Activated CD4-positive, alpha-beta T cell treated with anti-CD3 and anti-CD28 coated beads, Interleukin-2, amount 10 ng/mL, durations not matched to agents 7 days and 5 days (primary cell): Measurements from ENCODE around the gene LARGE1. TPM values are rescaled to one million over a fixed set of nuclear protein-coding genes. Genes with fewer than 3 reads are reported as not detected.

ENCODE experiments used
- CTCF ChIA-PET: fragments of 350-600 bp; sonication (Branson Sonifier 250); formaldehyde crosslinking; loops from one replicate; lab custom pipeline; 2021; ENCODE audit warnings: antibody characterized with exemption; lab: Charles Lee
- POLR2A ChIA-PET: fragments of 350-600 bp; sonication (Branson Sonifier 250); formaldehyde crosslinking; loops from one replicate; lab custom pipeline; 2021; ENCODE audit warnings: antibody characterized with exemption; lab: Charles Lee
- DNase-seq: peaks from one replicate; pipeline ENCODE4 v3.0.0-alpha.2; 2020
- H3K27ac Mint-ChIP-seq: one replicate; pipeline ENCODE4 v1.8.0; 2021; ENCODE audit warnings: mild to moderate bottlenecking, moderate library complexity, mixed read lengths
- H3K27me3 Mint-ChIP-seq: one replicate; pipeline ENCODE4 v1.8.0; 2021; ENCODE audit warnings: mixed read lengths
- H3K36me3 Mint-ChIP-seq: one replicate; pipeline ENCODE4 v1.8.0; 2021; ENCODE audit warnings: low read depth, mixed read lengths
- H3K4me1 Mint-ChIP-seq: one replicate; pipeline ENCODE4 v1.8.0; 2021; ENCODE audit warnings: mixed read lengths
- H3K4me3 Mint-ChIP-seq: one replicate; pipeline ENCODE4 v1.8.0; 2021; ENCODE audit warnings: mild to moderate bottlenecking, moderate library complexity, mixed read lengths
- H3K9me3 Mint-ChIP-seq: one replicate; pipeline ENCODE4 v1.8.0; 2021; ENCODE audit warnings: mixed read lengths
- total RNA-seq, 2 experiments: library from RNA; stranded (reverse); gene quantifications; one replicate each; pipeline ENCODE4 v1.2.3, GENCODE V29; 2021

The LARGE1 gene
- total RNA-seq, 2 experiments from 2014 or later, result 0.21 to 0.40 TPM

DNA sequence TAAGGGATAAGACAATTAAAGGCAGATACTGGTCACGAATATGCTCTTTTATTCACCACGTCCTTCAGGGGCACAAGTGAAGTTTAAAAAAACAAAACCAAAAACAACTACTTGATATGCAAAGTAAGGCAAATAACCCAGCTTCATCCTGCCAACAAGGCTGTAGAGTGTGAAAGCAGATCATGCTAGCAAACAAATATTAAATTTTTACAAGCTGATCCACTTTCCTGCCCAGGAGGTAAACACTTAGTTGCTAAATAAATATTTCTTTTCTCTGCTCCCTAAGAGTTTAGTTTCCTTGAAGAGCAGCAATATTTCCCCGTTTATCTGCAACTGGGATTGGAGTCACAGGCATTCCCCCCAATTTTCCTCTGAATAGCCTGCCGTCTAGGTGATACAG is 300.2 kb downstream of the LARGE1 start:
- DNase-seq, result no peak
- no peak overlapping the region for H3K4me3 Mint-ChIP-seq
- H3K4me1 Mint-ChIP-seq, result no peaks in the 10 kb centered on the region
- H3K27ac Mint-ChIP-seq, result no peak overlapping the region
- POLR2A ChIA-PET, result no interaction called here
- H3K9me3 Mint-ChIP-seq, result peaks cover 17% of the 10 kb centered on the region
- no peaks in the 10 kb centered on the region for H3K36me3 Mint-ChIP-seq
- H3K27me3 Mint-ChIP-seq, result no peaks in the 10 kb centered on the region
- CTCF ChIA-PET, result interaction anchor here (0.6 kb wide), 2 partner anchors 10 to 442 kb away, joined by 3 read pairs; no protein-coding TSS in a partner anchor

DNA sequence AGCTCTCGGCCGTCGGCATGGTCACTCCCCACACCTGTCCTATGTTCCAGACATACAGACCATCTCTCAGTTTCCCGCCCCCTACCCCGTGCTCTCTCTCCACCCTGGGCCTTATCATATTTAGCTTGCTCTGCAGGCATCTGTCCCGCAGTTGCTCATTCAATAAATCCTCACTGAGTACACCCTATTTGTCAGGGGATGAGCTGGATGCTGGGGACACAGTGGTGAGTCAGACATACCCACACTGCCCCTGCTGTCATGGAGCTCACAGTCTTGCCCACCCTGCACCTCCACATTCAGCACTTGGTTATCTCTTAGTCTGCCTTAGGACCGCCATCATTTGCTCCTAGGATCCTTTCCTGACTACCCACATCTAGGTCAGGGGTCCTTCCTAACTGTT is 313.8 kb downstream of the LARGE1 start:
- no peaks in the 10 kb centered on the region for H3K36me3 Mint-ChIP-seq
- ChIA-PET CTCF (no interaction called here), POLR2A (no interaction called here)
- H3K4me3 Mint-ChIP-seq, result no peak overlapping the region
- H3K27ac Mint-ChIP-seq, result no peak overlapping the region
- peaks cover 15% of the 10 kb centered on the region for H3K9me3 Mint-ChIP-seq
- no peak for DNase-seq
- no peaks in the 10 kb centered on the region for H3K4me1 Mint-ChIP-seq
- no peaks in the 10 kb centered on the region for H3K27me3 Mint-ChIP-seq

DNA sequence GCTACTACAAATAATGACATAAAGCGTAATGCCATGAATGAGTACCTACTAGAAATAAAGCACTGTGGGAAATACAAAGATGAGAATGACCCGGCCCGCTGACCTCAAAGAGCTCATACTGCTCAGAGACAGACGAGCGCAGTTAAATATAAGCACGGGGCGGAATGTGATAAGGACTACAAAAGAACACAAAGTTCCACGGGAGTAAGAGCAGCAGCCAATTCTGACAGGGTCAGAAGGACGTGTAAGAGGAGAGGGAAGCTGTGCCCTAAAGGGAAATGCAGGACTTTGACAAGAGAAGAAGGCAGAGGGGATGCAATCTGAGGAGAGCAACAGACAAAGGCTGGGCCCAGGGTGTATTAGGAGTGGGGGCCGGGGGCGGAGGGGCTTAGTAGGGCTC is 314.6 kb downstream of the LARGE1 start:
- no peak for DNase-seq
- Mint-ChIP-seq H3K9me3 (peaks cover 15% of the 10 kb centered on the region), H3K4me1 (no peaks in the 10 kb centered on the region), H3K27ac (no peak overlapping the region), H3K27me3 (no peaks in the 10 kb centered on the region), H3K4me3 (no peak overlapping the region), H3K36me3 (no peaks in the 10 kb centered on the region)
- POLR2A ChIA-PET, result no interaction called here
- CTCF ChIA-PET, result no interaction called here

DNA sequence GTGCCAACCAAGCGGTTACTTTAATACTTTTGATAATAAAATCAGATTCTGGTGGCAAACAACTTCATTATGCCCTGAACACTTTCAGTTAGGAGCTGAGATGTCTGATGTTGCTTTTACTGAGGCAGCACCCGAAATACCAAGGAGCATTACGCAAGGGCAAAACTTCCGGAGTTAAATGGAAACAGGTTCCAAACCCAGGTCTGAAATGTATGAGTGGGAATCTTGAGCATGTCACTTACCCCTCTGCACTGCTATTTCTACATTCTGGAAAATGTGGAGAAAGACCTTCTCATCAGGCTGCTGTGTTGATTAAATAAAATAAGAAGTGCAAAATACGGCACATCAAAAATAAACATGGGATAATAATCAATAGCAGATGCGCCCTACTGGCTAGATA is 315.1 kb downstream of the LARGE1 start:
- ChIA-PET POLR2A (no interaction called here), CTCF (no interaction called here)
- Mint-ChIP-seq H3K4me1 (no peaks in the 10 kb centered on the region), H3K27me3 (no peaks in the 10 kb centered on the region), H3K27ac (no peak overlapping the region), H3K9me3 (peaks cover 15% of the 10 kb centered on the region), H3K4me3 (no peak overlapping the region), H3K36me3 (no peaks in the 10 kb centered on the region)
- no peak for DNase-seq

DNA sequence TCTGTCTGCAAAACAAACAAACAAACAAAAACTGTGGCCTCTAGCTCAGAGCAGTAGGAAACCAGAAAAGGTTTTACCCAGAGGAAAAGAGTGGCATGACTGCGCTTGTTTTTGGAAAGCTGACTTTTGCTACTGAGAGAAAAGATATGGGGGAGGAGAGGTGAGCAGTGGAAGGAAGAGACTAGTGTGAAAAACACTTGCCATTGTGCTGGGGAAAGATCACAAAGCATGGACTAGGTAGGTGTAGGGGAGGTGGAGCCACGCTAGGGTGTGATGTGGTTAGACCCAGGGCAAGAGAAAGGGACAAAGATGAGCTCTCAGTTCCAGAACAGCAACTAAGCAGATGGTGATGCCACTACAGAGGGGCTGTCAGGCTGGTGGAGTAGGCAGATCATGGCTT is 319.2 kb downstream of the LARGE1 start:
- H3K4me1 Mint-ChIP-seq, result no peaks in the 10 kb centered on the region
- CTCF ChIA-PET, result no interaction called here
- POLR2A ChIA-PET, result no interaction called here
- peaks cover 9% of the 10 kb centered on the region for H3K9me3 Mint-ChIP-seq
- H3K4me3 Mint-ChIP-seq, result no peak overlapping the region
- H3K27ac Mint-ChIP-seq, result no peak overlapping the region
- no peak for DNase-seq
- no peaks in the 10 kb centered on the region for H3K27me3 Mint-ChIP-seq
- no peaks in the 10 kb centered on the region for H3K36me3 Mint-ChIP-seq

DNA sequence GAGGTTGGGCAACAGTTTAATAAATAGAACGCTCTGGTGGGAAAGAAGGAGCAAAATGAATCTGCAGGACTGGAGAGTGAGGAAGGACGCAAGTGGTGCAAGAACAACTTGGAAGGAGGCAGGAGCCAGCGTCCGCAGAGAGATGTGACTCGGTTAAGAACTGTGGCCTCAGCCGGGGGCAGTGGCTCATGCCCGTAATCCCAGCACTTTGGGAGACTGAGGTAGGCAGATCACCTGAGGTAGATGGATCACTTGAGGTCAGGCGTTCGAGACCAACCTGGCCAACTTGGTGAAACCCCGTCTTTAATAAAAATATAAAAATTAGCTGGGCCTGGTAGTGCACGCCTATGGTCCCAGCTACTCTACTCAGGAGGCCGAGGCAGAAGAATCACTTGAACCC is 319.7 kb downstream of the LARGE1 start:
- no peak overlapping the region for H3K4me3 Mint-ChIP-seq
- no peaks in the 10 kb centered on the region for H3K36me3 Mint-ChIP-seq
- H3K4me1 Mint-ChIP-seq, result no peaks in the 10 kb centered on the region
- POLR2A ChIA-PET, result no interaction called here
- H3K27ac Mint-ChIP-seq, result no peak overlapping the region
- no peaks in the 10 kb centered on the region for H3K27me3 Mint-ChIP-seq
- no peak for DNase-seq
- CTCF ChIA-PET, result interaction anchor here (0.5 kb wide), 1 partner anchor 9 kb away, joined by 3 read pairs; no protein-coding TSS in a partner anchor
- H3K9me3 Mint-ChIP-seq, result peaks cover 7% of the 10 kb centered on the region

DNA sequence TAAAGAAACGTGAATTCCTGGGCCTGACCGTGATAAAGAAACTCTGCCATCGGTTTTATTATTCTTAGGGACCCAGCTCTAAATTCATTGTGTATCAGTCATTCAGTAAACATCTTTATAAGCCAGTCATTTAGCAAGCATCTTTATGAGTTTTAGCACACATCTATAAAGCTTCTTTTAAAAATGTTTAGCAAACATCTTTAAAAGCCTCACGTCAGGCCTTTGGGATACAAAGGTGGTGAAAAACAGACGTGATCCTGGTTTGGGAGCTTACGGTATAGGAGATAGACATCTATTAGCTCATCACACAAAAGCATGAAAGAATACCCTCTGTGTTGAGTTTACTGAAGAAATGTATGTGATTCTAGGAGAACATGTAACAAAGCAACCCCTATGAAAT is 320.2 kb downstream of the LARGE1 start:
- CTCF ChIA-PET, result interaction anchor here (0.5 kb wide), 1 partner anchor 8 kb away, joined by 3 read pairs; no protein-coding TSS in a partner anchor
- no peak overlapping the region for H3K27ac Mint-ChIP-seq
- no peaks in the 10 kb centered on the region for H3K27me3 Mint-ChIP-seq
- no peak overlapping the region for H3K4me3 Mint-ChIP-seq
- H3K36me3 Mint-ChIP-seq, result no peaks in the 10 kb centered on the region
- DNase-seq, result no peak
- no peaks in the 10 kb centered on the region for H3K4me1 Mint-ChIP-seq
- H3K9me3 Mint-ChIP-seq, result peaks cover 6% of the 10 kb centered on the region
- POLR2A ChIA-PET, result no interaction called here

DNA sequence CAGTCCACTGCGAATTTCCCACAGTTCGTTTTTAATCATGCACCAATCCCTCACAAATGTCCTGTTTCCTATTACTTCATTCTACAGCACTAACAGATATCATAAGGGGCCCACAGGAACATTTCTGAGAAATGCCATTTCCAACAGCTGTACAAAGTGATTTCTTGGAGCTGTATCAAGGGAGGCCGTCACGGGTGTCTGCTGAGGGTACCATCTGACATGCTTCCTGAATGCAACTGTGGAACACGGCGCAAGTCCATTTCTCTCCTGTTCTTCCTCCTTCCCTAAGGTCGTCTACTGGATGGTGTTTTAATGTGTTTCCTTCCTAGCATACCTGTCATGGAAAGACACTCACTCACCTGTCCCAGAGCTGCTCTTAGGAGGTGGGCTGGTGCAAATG is 320.7 kb downstream of the LARGE1 start:
- Mint-ChIP-seq H3K9me3 (peaks cover 5% of the 10 kb centered on the region), H3K27ac (no peak overlapping the region), H3K4me3 (no peak overlapping the region), H3K36me3 (no peaks in the 10 kb centered on the region), H3K4me1 (no peaks in the 10 kb centered on the region), H3K27me3 (no peaks in the 10 kb centered on the region)
- CTCF ChIA-PET, result no interaction called here
- POLR2A ChIA-PET, result no interaction called here
- no peak for DNase-seq

DNA sequence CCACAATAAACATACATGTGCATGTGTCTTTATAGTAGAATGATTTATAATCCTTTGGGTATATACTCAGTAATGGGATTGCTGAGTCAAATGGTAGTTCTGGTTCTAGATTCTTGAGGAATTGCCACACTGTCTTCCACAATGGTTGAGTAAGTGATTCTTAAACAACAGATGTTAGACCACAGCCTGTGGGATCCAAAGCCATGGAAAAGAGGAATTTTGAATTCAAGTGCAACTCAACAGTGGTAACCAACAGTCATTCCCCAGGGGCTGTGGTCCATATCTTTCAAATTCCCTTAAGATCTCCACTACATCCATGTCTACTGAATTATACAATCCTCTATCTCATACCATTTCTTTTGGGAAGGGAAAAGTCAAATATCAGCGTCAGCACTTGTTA is 321.5 kb downstream of the LARGE1 start:
- Mint-ChIP-seq H3K36me3 (no peaks in the 10 kb centered on the region), H3K27ac (no peak overlapping the region), H3K4me1 (no peaks in the 10 kb centered on the region), H3K9me3 (no peaks in the 10 kb centered on the region), H3K4me3 (no peak overlapping the region), H3K27me3 (no peaks in the 10 kb centered on the region)
- DNase-seq, result no peak
- ChIA-PET CTCF (no interaction called here), POLR2A (no interaction called here)

DNA sequence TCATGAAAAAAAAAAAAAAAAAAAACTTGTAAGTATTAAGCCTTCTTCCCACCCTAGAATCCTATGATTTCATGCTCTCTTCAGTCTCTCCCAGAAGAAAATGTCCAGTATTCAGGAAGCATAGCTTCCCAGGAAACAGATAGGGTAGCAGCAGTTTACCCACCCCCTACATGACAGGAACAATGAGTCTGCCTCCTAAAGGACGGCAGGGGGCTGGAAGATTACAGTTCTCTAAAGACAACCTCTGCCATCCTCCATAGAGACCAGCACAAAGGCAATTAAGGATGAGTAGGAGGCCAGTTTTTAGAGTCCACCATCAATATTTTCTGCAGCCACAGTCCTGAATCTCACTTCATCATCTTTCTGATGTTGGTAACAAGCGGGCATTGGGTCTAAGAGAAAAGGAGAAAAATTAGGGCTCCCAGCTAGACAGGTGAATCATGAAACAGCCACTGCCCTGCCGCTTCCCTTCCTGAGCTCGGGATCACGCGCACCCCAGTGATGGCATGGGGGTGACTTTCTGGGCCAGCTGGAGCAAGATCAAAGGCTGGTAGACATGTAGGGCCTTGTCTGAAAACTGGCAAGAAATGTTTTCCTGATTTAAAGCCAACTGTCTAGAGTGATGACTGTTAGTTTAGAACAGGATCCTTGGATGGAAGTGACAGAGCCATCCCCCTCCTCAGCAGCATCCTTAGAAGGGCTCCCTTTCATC is 322.8 kb downstream of the LARGE1 start:
- Mint-ChIP-seq H3K4me1 (no peaks in the 10 kb centered on the region), H3K27me3 (no peaks in the 10 kb centered on the region), H3K4me3 (no peak overlapping the region), H3K27ac (no peak overlapping the region), H3K36me3 (no peaks in the 10 kb centered on the region), H3K9me3 (no peaks in the 10 kb centered on the region)
- ChIA-PET POLR2A (no interaction called here), CTCF (no interaction called here)
- DNase-seq, result no peak

DNA sequence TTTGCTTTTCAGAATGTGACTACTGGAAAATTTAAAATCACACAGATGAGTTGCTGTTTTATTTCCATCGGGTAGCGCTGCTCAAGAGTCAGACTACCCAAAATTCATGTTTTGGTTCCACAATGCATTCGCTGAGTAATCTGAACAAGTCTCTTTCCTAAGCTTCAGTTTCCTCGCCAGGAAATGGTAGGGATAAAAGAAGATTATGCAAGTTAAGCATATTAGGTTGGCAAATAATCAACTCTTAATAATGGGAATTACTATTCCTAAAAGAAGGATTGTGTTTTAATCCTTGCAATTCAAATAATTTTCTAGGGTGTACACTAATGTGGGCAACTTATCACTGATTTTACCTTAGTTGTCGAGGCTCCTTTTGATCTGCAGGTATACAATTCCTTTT is 326.5 kb downstream of the LARGE1 start:
- H3K27me3 Mint-ChIP-seq, result no peaks in the 10 kb centered on the region
- no peaks in the 10 kb centered on the region for H3K36me3 Mint-ChIP-seq
- POLR2A ChIA-PET, result no interaction called here
- H3K9me3 Mint-ChIP-seq, result no peaks in the 10 kb centered on the region
- H3K4me1 Mint-ChIP-seq, result no peaks in the 10 kb centered on the region
- CTCF ChIA-PET, result no interaction called here
- no peak for DNase-seq
- H3K27ac Mint-ChIP-seq, result no peak overlapping the region
- H3K4me3 Mint-ChIP-seq, result no peak overlapping the region

DNA sequence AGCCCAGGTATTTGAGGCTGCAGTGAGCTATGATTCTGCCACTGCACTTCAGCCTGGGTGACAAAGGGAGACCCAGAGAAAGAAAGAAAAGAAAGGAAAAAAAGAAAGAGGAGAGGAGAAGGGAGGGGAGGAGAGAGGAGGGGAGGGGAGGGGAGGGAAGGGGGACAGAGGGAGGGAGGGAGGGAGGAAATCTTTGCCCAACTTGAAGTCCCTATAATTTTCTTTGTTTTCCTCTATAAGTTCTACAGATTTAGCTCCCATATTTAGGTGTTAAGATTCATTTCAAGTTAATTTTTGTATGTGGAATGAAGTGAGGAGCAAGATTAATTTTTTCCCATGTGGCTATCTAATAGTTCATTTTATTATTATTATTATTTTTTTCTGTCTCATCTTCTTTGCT is 328.3 kb downstream of the LARGE1 start:
- no peaks in the 10 kb centered on the region for H3K36me3 Mint-ChIP-seq
- POLR2A ChIA-PET, result interaction anchor here (0.6 kb wide), 1 partner anchor 35 kb away, joined by 3 read pairs; no protein-coding TSS in a partner anchor
- H3K9me3 Mint-ChIP-seq, result no peaks in the 10 kb centered on the region
- DNase-seq, result no peak
- H3K4me3 Mint-ChIP-seq, result no peak overlapping the region
- CTCF ChIA-PET, result interaction anchor here (0.7 kb wide), 1 partner anchor 9 kb away, joined by 3 read pairs; no protein-coding TSS in a partner anchor
- H3K4me1 Mint-ChIP-seq, result no peaks in the 10 kb centered on the region
- H3K27ac Mint-ChIP-seq, result no peak overlapping the region
- no peaks in the 10 kb centered on the region for H3K27me3 Mint-ChIP-seq

DNA sequence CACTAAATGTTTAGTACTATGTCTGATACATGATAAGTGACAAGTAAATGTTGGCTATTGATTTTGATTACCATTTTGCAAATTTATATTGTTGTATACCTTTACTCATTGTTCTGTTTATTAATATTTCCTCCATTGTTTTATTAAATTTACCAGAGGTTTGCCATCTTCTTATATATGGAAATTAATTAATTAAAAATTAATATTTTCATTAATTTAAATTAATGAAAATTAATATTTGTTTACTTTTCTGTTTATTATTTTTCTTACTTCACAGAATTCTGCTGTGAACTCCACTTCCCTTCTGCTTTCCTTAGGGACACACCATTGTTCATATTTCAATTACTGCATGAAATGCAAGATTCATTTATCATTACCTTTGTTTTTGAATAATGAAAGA is 331.0 kb downstream of the LARGE1 start:
- ChIA-PET CTCF (no interaction called here), POLR2A (no interaction called here)
- H3K27ac Mint-ChIP-seq, result no peak overlapping the region
- H3K4me3 Mint-ChIP-seq, result no peak overlapping the region
- H3K9me3 Mint-ChIP-seq, result no peaks in the 10 kb centered on the region
- no peaks in the 10 kb centered on the region for H3K4me1 Mint-ChIP-seq
- no peaks in the 10 kb centered on the region for H3K27me3 Mint-ChIP-seq
- DNase-seq, result no peak
- no peaks in the 10 kb centered on the region for H3K36me3 Mint-ChIP-seq

DNA sequence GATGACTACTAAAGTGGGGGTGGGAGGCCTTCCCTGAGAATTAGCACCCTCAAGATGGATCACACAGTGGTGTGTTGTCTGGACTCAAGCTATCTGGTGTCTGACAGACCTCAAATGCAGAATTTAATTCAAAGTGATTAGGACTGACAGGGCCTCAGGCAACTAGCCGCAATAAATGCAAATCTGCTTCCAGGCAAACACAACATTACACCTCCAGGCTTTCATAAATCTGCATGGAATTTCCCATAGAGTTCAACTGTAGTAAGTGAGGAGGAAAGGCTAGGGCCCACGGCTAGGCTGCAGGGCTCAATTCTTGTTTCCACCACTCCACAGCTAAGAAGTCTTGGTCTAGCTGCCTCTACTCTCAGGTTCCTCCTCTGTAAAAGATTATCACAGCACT is 331.4 kb downstream of the LARGE1 start:
- ChIA-PET CTCF (no interaction called here), POLR2A (no interaction called here)
- H3K27me3 Mint-ChIP-seq, result no peaks in the 10 kb centered on the region
- no peaks in the 10 kb centered on the region for H3K9me3 Mint-ChIP-seq
- H3K27ac Mint-ChIP-seq, result no peak overlapping the region
- no peaks in the 10 kb centered on the region for H3K4me1 Mint-ChIP-seq
- no peaks in the 10 kb centered on the region for H3K36me3 Mint-ChIP-seq
- DNase-seq, result no peak
- no peak overlapping the region for H3K4me3 Mint-ChIP-seq
